ENCODE data around the gene GSG1. TPM values are rescaled to one million over a fixed set of nuclear protein-coding genes. Genes with fewer than 3 reads are reported as not detected.
"Not testable (repeated sequence)": the region's sequence is repeated elsewhere in the genome, so short reads cannot be mapped to it uniquely, and the experiment has no call there.

Gene GSG1
- total and polyA plus RNA-seq, 11 donors: not detected

GRCh38 chr12:13036881-13037280 is 66.6 kb downstream of the GSG1 start:
- WGBS, 4 donors: 93 to 97% (median 96%) methylated on average over 3 of the region's 3 CpGs
- TF ChIP-seq POLR2A (IDR thresholded peaks at IDR 0.05) (no peak), CTCF (IDR thresholded peaks at IDR 0.05) (no peak)
- no peak overlapping the region for H3K27ac ChIP-seq
- no peaks in the 10 kb centered on the region for H3K9me3 ChIP-seq
- DNase-seq (no peak), ATAC-seq (no peak)
- intact Hi-C loops (cut with DNase I): loop anchor here in 1 of 10 donors (5.0 kb wide), 1 partner anchor 35 kb away; the partner anchor contains the start of gene HEBP1
- no peak overlapping the region for H3K4me3 ChIP-seq
- peaks cover 0 to 8% (median 0%) of the 10 kb centered on the region in 12 donors for H3K4me1 ChIP-seq
- no peaks in the 10 kb centered on the region for H3K36me3 ChIP-seq
- no peaks in the 10 kb centered on the region for H3K27me3 ChIP-seq

- not testable (repeated sequence) for H3K27ac ChIP-seq, H3K4me3 ChIP-seq, H3K27me3 ChIP-seq, DNase-seq, ATAC-seq, H3K4me1 ChIP-seq, H3K36me3 ChIP-seq, H3K9me3 ChIP-seq
- WGBS, 4 donors: 91 to 97% (median 95%) methylated on average over 5 of the region's 5 CpGs
- intact Hi-C loops (cut with DNase I): loop anchor here in 1 of 10 donors (5.0 kb wide), 1 partner anchor 33 kb away; the partner anchor contains the start of gene HEBP1
Measured at GRCh38 chr12:13035335-13035734, 68.1 kb downstream of the GSG1 start.

Other genes starting within 250 kb of the GSG1 start
- 1 to 10 TPM in 6 of 9 donors, under 1 TPM in 3; 0.27 to 5.3 (median 1.3) TPM for gene GPRC5A, start 212.1 kb downstream of the GSG1 start, total RNA-seq
- under 1 TPM; 0.40 to 0.61 TPM for gene GPRC5A, start 212.1 kb downstream of the GSG1 start, polyA plus RNA-seq
- not detected for gene GPRC5D, start 151.5 kb downstream of the GSG1 start, total RNA-seq
- under 1 TPM in 1 of 2 donors, not detected in 1; 0.11 TPM for gene GPRC5D, start 151.5 kb downstream of the GSG1 start, polyA plus RNA-seq
- gene HEBP1, start 103.4 kb downstream of the GSG1 start, total RNA-seq: 10 to 100 TPM; 26.3 to 65.3 (median 52.6) TPM
- gene HEBP1, start 103.4 kb downstream of the GSG1 start, polyA plus RNA-seq: 10 to 100 TPM; 36.6 to 88.1 TPM
- gene FAM234B, start 59.3 kb downstream of the GSG1 start, total RNA-seq: 1 to 10 TPM; 1.5 to 3.5 (median 2.6) TPM
- 1 to 10 TPM; 1.2 to 2.5 TPM for gene FAM234B, start 59.3 kb downstream of the GSG1 start, polyA plus RNA-seq
- 100 to 1,000 TPM in 6 of 9 donors, 10 to 100 TPM in 3; 67.9 to 281 (median 175) TPM for gene EMP1, start 93.1 kb upstream of the GSG1 start, total RNA-seq
- gene EMP1, start 93.1 kb upstream of the GSG1 start, polyA plus RNA-seq: 10 to 100 TPM; 16.4 to 83.0 TPM

All from heart left ventricle (tissue), 16 donors.